Globus pallidus (tissue), 1 donor: ENCODE results near the gene FLOT1.

Experiments
- DNase-seq: peaks from one replicate; pipeline ENCODE4 v3.0.0-alpha.2; 2015; ENCODE audit warnings: low spot score

Gene FLOT1

GRCh38 chr6:30700340-30700739 is 42.1 kb downstream of the FLOT1 start:
- DNase-seq: no peak

- DNase-seq: no peak
Observed at GRCh38 chr6:30696432-30696831, 46.1 kb downstream of the FLOT1 start.

- no peak for DNase-seq
Observed at GRCh38 chr6:30691208-30691847, 51.2 kb downstream of the FLOT1 start.

GRCh38 chr6:30690403-30691207 is 51.9 kb downstream of the FLOT1 start, which contains the start of gene NRM:
TSS of gene NRM (minus strand) at chr6:30690984. CDS start at chr6:30690974, 10 bp downstream.
- peak; percentile 86 for DNase-seq

GRCh38 chr6:30689985-30690384 is 52.5 kb downstream of the FLOT1 start:
- no peak for DNase-seq

GRCh38 chr6:30689022-30689865 is 53.2 kb downstream of the FLOT1 start:
- no peak for DNase-seq

- DNase-seq: no peak
Observed at GRCh38 chr6:30688569-30688968, 53.9 kb downstream of the FLOT1 start.

GRCh38 chr6:30687659-30688431 is 54.6 kb downstream of the FLOT1 start:
- DNase-seq: no peak

GRCh38 chr6:30686908-30687658 is 55.4 kb downstream of the FLOT1 start:
- peak; percentile 55 for DNase-seq

- DNase-seq: peak; percentile 53
Observed at GRCh38 chr6:30686009-30686907, 56.2 kb downstream of the FLOT1 start, which contains the start of gene PPP1R18. TSS of gene PPP1R18 (minus strand) at chr6:30686645. CDS start at chr6:30686018, 627 bp downstream.

- no peak for DNase-seq
Observed at GRCh38 chr6:30685157-30686008, 57.1 kb downstream of the FLOT1 start.

GRCh38 chr6:30684386-30685156 is 57.9 kb downstream of the FLOT1 start:
- DNase-seq: no peak

GRCh38 chr6:30683980-30684338 is 58.5 kb downstream of the FLOT1 start:
- no peak for DNase-seq

- DNase-seq: no peak
Observed at GRCh38 chr6:30683183-30683979, 59.1 kb downstream of the FLOT1 start.

GRCh38 chr6:30682143-30683117 is 60.1 kb downstream of the FLOT1 start:
- peak; percentile 70 for DNase-seq

GRCh38 chr6:30681766-30682142 is 60.7 kb downstream of the FLOT1 start:
- DNase-seq: no peak
